NCI-H2081 treated with DMSO at 0.1 percent for 48 hours (cell line): ENCODE data around the gene DCDC1.
A peak's percentile ranks its signal among the peaks of the same experiment; 100 is the strongest.

ENCODE experiments used
- DNase-seq: peaks from one replicate; lab custom pipeline; 2025; lab: John Stamatoyannopoulos, UW

Gene DCDC1

DNA sequence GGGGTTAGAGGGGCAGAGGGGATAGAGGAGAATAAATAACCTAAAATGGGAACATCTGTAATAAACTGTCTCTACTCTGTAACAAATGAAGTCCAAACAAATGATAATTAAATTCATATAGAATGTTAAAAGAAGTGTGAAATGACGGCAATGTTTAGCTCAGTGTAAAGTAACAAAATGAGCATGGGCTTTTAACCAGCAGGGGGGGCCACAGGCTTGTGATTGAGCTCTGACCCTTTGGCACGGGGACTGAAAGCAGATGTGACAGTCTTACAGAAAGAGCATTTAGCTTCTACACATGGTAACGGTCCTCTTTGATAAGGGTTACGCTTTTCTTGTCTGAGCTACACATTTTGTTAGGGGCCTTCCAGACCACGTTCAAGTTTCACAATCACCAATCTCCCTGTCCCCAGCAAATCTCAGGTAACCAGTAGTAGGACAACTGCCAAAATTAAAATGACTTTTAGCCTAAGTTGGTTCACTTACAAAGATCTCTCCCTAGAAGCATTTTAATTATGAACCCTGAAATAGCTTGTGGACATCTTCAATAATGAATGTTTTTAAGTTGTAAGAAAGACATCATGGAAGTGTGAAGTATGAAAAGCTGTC, 262.5 kb downstream of the DCDC1 start:
- peak; percentile 57 for DNase-seq

DNA sequence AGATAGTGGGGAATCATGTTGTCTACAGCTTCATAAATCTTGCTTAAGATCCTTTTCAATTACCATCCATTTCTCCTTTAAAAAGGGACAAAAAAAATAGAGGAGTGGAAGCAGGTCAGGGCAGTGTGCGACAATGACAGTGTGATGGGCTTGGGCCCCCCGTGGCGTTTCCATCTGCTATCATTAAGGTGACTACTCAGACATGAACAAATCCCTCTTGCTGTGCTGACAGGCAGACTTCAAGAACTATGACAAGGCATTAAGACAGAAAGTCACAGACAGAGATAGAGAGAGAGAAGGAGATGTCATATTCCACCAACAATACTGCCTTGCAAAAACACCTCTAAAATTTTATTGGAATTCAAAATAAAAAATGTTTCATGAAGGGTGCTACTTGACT, 263.2 kb downstream of the DCDC1 start:
- DNase-seq, result no peak

DNA sequence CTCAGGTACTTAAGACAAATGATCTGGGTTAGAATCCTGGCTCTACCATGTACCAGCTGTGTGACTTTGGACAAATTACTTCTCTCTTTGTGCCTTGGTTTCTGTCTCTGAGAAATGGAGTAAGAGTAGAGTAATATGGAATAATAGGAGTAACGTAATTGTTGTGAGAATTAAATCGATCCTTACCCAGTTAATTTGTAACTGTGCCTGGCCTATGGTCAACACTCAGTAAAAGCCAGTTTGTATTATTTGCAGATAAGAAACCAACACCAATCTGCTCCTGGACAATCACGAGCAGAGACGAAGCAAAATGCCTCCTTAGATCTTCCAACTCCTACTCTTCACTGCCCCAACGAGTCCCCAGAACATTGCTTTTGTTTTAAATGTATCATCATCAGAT, 266.7 kb downstream of the DCDC1 start:
- DNase-seq, result no peak

DNA sequence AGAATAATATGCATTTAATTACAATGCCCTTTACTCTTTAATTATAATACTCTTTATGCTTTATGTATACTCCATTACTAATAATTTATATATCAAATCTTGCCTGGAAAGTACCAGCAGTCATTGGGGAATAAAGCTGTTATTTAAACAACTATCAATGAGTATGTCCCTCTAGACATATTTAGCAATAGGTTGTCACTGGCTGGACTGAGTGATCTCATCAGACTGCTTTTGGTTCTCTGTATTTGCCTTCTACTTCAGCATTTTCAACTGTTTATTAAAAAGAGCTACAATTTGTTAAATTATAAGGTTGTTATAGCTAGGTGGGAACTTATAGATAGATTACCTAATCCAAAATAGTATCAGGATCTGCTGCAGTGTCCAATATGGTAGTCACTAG, 267.2 kb downstream of the DCDC1 start:
- no peak for DNase-seq

DNA sequence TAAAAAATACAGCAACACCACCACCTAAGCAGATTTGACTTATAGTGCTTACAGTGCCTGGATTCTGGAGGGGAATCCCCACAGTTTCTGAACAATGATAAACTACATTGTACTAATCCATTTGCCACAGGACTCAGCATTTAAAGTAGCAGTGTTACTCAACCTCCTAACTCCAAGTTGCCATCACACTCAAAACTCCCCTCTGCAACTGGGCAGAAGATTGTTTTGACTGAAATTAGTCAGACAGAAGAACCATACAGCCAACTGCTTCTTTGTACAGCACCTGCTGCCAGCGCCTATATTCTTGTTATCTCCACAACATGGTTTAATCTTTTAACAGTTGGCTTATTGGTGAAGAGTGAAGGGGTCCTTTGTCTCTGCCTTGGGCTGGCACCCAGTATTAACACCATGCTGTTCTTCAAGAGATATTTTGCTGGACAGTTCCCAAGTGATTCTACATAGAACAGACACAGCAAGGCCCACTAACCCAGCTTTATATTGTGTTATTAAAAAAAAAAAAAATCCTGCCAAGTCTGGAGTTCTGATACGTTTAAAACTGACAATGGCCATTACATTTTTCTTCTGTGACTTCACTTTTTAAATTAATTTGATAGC, 273.2 kb downstream of the DCDC1 start:
- no peak for DNase-seq

DNA sequence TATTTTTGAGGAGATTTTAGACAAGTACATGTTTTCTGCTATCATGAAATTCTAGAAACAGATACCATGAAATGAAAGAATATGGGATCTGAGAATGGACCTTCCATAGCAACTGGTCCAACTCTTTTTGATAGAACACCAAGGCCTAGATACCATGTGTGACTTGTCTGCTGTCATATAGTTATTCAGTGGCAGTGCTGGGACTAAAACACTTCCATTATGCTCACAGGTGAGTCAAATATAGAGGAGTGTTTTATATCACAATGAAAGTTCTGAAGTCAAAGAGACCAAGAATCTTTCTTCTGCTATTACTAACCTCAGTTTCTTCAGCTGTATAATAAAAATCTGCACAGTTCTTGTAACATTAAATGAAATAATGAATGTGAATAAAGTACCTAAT, 276.9 kb downstream of the DCDC1 start:
- DNase-seq, result no peak

DNA sequence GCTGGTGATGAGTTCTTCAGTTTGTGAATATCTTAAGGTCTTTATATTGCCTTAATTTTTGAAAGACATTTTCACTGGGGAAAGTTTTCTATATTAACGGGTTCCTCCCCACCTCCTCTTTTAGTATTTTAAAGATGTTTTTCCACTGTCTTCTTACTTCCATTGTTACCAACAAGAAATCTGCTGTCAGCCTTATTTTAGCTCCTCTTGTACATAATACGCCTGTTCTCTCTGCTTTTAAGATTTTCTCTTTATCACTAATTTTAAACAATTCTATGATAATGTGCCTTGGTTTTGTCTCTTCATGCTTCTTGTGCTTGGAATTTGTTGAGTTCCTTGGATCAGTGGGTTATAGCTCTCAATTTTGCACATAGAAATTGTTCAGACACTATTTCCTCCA, 280.4 kb downstream of the DCDC1 start:
- no peak for DNase-seq

DNA sequence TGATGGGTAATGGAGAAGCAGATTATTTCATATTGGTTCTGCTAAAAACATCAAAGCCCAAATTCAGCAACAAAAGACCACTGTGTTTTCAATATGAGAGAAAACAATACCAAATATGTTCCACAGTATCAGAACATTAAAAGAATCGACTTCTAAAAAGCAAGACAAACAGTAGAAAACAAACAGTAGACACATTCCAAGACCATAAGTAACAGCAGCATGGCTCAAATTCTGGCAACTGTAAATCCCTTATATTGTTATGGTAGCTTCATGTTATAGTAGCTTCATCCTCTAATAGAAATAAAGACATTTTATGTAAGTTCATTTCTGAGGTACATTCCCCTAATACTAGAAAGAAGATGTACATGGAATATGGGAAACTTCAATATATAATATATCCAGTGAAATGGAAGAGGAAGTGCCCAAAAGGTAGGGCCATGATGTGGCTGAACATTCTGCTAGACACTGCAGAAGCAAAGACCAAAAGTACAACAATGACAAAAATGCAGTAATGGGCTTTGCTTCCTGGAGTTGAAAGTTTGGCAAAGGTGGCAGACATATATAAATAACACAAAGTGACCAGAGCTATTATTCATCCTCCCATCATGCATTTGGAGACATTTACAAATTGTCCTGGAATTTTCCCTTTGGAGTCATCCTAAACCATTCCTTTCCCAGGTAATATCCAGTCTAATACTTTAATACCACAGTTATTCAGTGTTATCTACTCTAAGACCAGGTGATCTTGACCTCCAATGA, 299.9 kb downstream of the DCDC1 start:
- no peak for DNase-seq

DNA sequence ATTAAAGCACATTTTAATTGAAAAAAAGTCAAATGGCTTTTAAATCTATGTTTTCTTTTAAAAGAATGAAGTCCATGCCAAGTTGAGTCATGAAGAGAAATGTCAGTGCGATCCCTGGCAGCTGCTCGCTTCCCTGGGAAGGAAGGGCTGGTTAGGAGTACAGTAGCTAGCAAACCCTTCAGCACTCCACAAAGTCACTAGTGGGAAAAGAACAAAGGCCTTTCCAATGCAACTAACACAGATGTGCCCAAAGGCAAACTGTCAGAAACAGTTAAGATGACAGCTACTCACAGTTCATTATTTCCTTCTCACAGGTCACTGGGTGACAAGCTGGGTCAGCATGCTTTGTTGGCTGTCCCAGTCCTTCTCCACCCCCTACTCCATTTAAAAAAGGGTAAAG, 308.7 kb downstream of the DCDC1 start:
- DNase-seq, result no peak

DNA sequence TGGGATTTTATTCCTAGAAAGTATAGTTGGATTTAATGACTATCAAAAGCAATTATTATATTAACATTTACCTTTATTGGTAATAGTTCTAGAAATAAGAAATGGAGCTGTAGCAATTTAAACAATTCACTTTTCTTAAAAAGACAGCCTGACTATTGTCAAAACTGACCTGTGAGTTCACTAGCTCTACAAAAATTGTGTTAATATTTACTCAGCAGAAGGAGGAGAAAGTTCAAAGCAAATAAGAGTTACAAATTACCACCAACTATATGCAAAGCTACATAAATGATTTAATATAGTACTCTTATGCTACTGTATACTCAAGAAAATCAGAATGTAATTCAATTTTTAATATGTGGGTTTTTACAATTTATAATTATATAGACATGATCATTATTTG, 310.0 kb downstream of the DCDC1 start:
- DNase-seq, result no peak

DNA sequence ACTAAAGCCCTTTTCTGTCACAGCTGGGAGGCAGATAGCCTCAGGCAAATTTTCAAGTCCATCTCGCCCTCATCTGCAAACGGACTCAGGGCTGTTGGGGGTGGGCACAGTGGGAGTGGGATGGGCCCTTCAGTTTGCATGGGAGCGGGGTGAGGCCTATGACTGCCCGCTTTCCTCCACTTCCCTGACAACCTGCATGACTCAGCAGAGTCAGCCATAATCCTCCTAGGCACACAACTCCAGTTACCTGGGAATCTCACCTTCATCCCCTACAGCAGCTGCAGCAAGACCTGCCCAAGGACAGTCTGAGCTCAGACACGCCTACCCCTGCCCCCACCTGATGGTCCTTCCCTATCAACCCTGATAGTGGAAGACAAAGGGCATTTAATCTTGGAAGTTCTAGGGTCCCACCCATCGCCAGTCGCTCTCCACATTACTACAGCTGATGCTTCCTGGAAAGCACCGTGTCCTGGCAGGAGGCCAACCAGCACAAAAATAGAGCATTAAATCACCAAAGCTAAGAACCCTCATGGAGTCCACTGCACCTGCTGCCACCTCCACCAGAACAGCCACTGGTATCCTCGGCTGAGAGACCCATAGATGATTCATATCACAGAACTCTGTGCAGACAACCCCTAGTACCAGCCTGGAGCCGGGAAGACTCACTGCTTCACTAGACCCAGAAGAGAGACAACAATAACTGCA, 319.3 kb downstream of the DCDC1 start:
- DNase-seq, result no peak

DNA sequence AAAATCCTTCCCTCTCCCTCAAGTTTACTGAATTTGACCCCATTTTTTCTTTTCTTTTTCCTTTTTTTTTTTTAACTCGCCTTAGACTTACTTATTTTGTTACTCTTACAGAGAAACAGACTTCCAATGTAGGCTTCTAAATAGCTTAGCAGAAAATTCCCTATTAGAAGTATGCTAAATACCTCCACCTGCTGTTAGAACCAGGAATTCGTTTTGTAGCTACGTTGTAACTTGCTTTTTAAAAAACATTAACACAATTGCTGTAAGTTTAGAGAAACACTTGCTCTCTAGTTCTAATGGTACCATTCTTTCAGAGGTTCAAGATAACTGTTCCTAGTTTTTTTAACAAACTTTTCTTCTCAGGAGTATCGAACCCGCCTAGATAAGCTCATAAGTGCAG, 324.2 kb downstream of the DCDC1 start:
- DNase-seq, result no peak

DNA sequence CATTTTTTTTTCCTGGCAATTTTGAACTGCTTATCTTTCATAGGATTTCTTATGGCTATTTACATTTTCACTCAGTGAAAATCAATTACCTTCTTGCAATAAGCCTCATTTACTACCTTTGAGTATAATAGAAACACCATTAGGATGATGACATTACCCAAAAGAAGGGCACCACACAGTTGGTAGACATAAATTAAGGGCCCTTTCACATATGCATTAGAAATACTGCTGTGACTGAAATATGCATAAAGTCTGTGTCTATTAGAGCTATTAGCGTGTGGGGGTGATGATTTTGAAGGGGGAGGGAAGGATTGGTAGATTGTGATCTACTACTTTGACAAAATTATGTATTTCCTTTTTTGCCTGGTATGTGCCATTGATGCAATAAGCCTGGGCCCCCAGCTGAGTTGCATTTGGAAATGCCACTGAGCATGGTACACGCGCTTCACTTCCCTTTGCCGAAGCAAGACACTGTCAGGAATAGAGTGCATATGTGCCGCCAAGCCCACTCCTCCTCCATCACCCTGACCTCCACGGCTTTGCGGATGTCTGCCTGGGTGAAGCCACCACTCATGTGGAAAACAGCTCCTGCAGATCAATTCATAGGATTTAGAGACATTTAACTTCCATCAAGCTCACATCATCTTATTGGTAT, 339.3 kb downstream of the DCDC1 start:
- DNase-seq, result peak; percentile 70

DNA sequence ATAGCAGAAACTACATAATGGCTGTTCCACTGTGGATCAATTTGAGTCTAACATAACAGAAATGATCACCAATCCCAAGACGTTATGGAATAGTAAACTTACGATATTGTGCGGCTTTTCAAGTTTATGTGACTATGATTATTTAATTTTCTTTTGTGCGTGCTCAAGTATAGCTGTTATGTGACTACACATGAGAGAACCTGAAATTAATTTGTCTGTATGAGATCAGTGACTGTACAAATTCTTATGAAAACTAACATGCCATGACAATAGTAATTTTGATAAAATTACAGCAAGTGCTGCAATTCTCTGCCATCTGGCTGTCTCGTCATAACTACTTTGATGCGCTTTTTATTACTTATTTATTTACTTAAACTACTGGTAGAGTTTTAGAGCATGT, 343.2 kb downstream of the DCDC1 start:
- no peak for DNase-seq

DNA sequence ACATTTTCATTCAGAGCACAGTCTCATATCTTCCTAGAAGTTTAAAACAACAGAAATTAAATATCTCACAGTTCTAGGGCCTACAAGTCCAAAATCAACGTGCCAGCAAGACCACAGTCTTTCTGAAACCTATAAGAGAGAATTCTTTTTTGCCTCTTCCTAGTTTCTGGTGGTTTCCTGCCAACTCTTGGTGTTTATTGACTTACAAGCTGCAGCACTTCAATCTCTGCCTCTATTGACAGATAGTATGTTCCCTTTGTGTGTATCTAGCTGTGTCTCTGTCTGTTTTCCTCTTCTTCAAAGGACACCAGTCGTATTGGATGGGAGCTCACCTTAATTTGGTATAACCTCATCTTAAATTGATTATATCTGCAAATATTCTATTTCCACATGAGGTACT, 347.5 kb downstream of the DCDC1 start:
- DNase-seq, result peak; percentile 20

DNA sequence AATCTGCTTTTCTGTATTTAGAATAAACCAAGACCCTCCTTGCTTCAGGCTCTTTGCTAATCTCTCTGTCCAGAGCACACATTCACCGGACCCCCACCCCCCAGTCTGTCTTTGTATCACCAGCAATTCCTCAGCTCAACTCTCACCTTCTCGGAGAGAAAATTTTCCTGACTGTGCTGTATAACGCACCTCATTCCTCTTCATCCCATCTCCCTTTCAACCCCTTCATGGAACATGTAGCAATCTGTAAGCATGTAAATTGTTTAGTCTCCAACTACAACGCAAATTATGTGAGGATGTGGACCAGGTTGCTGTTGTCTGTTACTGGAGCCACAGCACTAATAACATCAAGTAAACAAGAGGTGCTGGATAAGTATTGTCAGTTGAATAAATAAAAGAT, 349.8 kb downstream of the DCDC1 start:
- no peak for DNase-seq

DNA sequence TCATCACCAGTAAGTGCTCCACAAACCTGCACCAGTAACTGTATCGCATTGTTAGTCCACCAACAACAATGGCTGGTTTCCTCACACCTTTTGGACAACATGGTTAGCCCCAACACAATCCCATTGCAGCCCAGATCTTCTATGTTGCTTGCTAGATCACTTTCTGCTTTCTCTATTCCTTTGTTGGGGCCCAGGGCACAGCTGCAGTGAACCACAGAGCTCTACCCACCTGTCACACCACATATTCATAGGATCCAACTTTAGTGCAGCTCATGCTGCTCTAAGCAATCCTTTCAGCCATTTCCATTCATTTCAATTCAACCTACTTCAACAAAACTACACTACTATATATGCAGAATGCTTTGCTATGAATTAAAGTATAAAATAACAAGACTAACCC, 364.3 kb downstream of the DCDC1 start:
- DNase-seq, result no peak

DNA sequence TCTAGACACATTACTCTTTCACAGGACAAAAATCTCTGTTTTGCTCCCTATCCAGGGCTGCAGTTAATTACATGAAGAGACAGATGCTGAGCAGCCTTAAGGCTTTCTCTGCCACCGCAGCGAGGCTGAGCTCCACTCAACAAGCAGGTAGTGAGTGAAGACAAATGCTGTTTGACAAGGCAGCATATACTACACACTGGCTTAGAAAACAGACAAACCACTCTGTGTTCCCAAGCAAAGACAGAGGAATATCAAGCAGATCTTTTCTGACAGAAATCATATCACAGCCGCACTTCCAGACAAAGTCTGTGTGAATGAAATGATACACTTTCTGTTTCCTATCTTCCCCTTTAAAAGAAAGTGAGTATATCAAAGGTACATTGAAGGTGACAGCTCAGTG, 368.1 kb downstream of the DCDC1 start:
- DNase-seq, result no peak

DNA sequence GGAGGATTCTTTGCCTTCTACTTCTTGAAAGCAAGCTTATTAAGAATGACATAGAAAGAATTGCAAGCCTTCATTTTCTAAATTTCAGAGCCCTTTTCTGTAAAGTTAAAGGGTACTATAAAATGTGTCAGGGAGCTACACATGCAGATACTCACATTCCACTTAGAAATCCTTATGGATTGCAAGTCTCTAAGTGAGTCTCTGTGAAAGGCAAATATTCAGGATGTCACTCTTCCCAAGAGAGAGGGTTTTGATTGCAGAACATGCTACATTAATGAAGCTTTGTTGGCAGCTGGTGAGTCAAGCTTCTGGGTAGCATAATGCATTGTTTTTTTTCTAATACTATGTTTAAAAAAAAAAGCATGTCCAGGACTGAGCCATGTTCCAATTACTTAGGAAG, 369.2 kb downstream of the DCDC1 start:
- DNase-seq, result no peak

DNA sequence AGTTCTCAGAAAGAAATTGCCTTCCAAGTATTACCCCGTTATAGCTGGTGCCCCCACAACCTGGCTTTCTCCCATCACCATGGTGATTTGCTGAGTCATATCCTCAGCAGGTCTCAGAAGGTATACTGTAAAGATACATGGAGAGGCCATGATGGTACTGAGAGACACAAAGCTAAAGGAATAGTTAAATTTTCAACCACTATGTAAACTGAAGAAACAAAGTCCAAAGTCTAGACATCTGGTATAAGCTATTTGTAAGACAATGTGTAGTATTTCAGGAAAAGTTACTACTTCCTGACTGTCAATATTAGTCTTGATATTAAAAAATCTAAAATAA, 377.1 kb downstream of the DCDC1 start:
- DNase-seq, result no peak

DNA sequence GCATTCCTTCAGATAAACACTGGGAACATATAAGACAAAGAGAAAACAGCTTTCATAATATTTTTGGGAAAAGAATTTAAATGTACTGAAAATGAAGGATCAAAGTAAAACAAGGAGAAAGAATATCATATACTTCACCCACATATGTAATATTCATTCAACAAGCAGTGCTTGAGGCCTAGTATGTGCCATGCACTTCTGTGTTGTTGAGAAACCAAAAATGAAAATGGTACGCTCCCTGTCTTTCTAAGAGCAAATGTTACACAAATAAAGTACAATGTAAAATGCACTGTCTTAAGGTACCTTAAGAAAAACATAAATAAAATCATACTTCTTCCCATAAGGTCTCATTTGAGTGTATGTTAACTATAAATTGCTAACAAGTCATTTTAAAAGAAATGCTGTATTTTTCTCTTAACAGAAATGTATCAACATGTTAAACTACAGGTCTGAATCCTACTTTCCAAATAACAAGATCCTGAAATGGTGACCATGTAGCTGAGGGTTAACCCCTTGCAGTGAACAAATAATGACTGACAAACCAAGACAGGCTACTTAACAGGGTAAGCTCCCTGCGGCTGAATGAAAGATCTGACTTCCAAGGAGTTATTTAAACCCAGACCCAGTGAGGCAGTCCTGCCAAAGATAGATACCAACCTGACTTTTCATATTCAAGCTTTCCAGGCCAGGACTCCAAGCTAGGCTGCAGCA, 377.6 kb downstream of the DCDC1 start:
- DNase-seq, result no peak

DNA sequence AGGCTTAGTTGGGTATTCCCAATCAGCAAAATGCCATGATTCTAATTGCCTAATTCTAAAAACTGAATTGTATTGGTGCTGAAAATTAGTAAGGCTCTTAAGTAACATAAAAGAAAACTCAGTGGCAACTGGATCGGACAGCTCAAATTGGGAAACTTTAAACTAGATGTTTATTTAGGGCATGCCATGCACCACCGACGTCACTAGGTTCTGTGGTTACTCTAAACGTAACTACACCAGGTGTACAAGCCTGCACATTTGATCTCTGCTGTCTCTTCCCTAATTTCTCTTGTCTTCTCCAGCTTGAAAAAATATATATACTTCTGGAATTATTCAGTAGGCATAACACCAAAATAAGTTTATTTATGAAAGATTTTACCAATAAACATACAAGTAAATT, 378.2 kb downstream of the DCDC1 start:
- DNase-seq, result no peak
